ENCODE data around the gene TMUB2. TPM values are rescaled to one million over a fixed set of nuclear protein-coding genes. Genes with fewer than 3 reads are reported as not detected.

The TMUB2 gene
- polyA plus RNA-seq, 1 of the 3 experiments (the other 2 are of a cell fraction) = 49.5 TPM

- CTCF ChIA-PET = interaction anchor here (0.6 to 6.7 kb wide), 6 partner anchors 9 to 138 kb away, joined by 3 to 57 read pairs (median 4); no protein-coding TSS in a partner anchor
- 96% methylated on average over 21 of the region's 31 CpGs for WGBS (ENCODE audit: low lambda C conversion rate)
- peaks cover 51 to 80% of the 10 kb centered on the region in 2 experiments for H3K36me3 ChIP-seq (replicated peaks in 1 of 2; ENCODE audit: control insufficient read depth in 1 of 2, insufficient read depth in 2 of 2, low read length in 1 of 2)
- H3K4me1 ChIP-seq (ENCODE audit: control insufficient read depth in 1 of 2, insufficient read depth in 2 of 2, low read depth in 1 of 2, low read length in 1 of 2) = peaks cover 7 to 16% of the 10 kb centered on the region in 2 experiments; a peak in 3 of 4 replicates
- no peak overlapping the region for H3K9ac ChIP-seq
- no peaks in the 10 kb centered on the region for H3K27me3 ChIP-seq (ENCODE audit: insufficient read depth)
- TF ChIP-seq SIN3A (IDR thresholded peaks at IDR 0.05; ENCODE audit: borderline replicate concordance, low read depth, low read length) = no peak
- no peak for TF ChIP-seq NFIC (IDR thresholded peaks at IDR 0.05; ENCODE audit: borderline replicate concordance)
- no peak for TF ChIP-seq IRF3 (IDR thresholded peaks at IDR 0.05; ENCODE audit: low read depth, low read length)
- TF ChIP-seq GATA2 (CRISPR knock-in tag; IDR thresholded peaks at IDR 0.05) = no peak
- no peak for TF ChIP-seq ELF1 (IDR thresholded peaks at IDR 0.05)
- TF ChIP-seq USF1 (IDR thresholded peaks at IDR 0.05; ENCODE audit: borderline replicate concordance, low read depth) = no peak
- TF ChIP-seq FOXM1 (IDR thresholded peaks at IDR 0.05; ENCODE audit: low read depth) = no peak
- TF ChIP-seq CHD2 (IDR thresholded peaks at IDR 0.05; ENCODE audit: low read length, partially characterized antibody) = no peak
- TF ChIP-seq PBX3 (IDR thresholded peaks at IDR 0.05) = no peak
- no peaks in the 10 kb centered on the region for H3K9me2 ChIP-seq
- peaks cover 30% of the 10 kb centered on the region for H3K79me2 ChIP-seq (ENCODE audit: insufficient read depth)
- no peak overlapping the region for H2AFZ ChIP-seq (ENCODE audit: low read depth)
- no peak for DNase-seq
- POLR2A ChIA-PET = interaction anchor here (0.9 to 1.0 kb wide), 2 partner anchors 16 to 133 kb away, joined by 3 read pairs; no protein-coding TSS in a partner anchor
- H4K20me1 ChIP-seq (ENCODE audit: insufficient read depth) = peaks cover 27% of the 10 kb centered on the region
- no peaks in the 10 kb centered on the region for H3K9me3 ChIP-seq
- no peak overlapping the region for H3K27ac ChIP-seq (ENCODE audit: low read depth in 2 of 2, low read length in 1 of 2)
- H3K4me2 ChIP-seq = no peak overlapping the region
- H3F3A ChIP-seq (replicated peaks; ENCODE audit: insufficient read depth) = peaks cover 15% of the 10 kb centered on the region
- H3K4me3 ChIP-seq (ENCODE audit: low read depth in 2 of 2, low read length in 1 of 2) = no peak overlapping the region
Measured at GRCh38 chr17:44212507-44213402, 26.0 kb downstream of the TMUB2 start.

- Histone ChIP-seq H3K79me2 (ENCODE audit: insufficient read depth) (peaks cover 36% of the 10 kb centered on the region), H4K20me1 (ENCODE audit: insufficient read depth) (peaks cover 31% of the 10 kb centered on the region), H2AFZ (ENCODE audit: low read depth) (no peak overlapping the region), H3K36me3 (replicated peaks in 1 of 2; ENCODE audit: control insufficient read depth in 1 of 2, insufficient read depth in 2 of 2, low read length in 1 of 2) (peaks cover 47 to 74% of the 10 kb centered on the region in 2 experiments), H3K9me2 (no peaks in the 10 kb centered on the region), H3K9ac (no peak overlapping the region), H3K27me3 (ENCODE audit: insufficient read depth) (no peaks in the 10 kb centered on the region), H3K4me3 (ENCODE audit: low read depth in 2 of 2, low read length in 1 of 2) (no peak overlapping the region), H3K4me2 (no peak overlapping the region), H3K4me1 (ENCODE audit: control insufficient read depth in 1 of 2, insufficient read depth in 2 of 2, low read depth in 1 of 2, low read length in 1 of 2) (peaks cover 12% of the 10 kb centered on the region in 2 experiments; a peak in 3 of 4 replicates), H3K27ac (ENCODE audit: low read depth in 2 of 2, low read length in 1 of 2) (no peak overlapping the region), H3K9me3 (no peaks in the 10 kb centered on the region), H3F3A (replicated peaks; ENCODE audit: insufficient read depth) (peaks cover 6% of the 10 kb centered on the region)
- ChIA-PET POLR2A (interaction anchor here (0.9 to 1.0 kb wide), 2 partner anchors 15 to 132 kb away, joined by 3 read pairs; no protein-coding TSS in a partner anchor), CTCF (interaction anchor here (0.5 to 6.7 kb wide), 9 partner anchors 8 to 149 kb away, joined by 3 to 57 read pairs (median 3); partner anchors contain the start of gene FAM171A2)
- DNase-seq = no peak
- TF ChIP-seq PBX3 (IDR thresholded peaks at IDR 0.05) = no peak
- TF ChIP-seq ELF1 (IDR thresholded peaks at IDR 0.05) = no peak
- 94% methylated on average over 15 of the region's 15 CpGs for WGBS (ENCODE audit: low lambda C conversion rate)
Measured at GRCh38 chr17:44213403-44214229, 26.8 kb downstream of the TMUB2 start.
